Tibial artery (tissue), 4 donors: ENCODE data around the gene TAF4.

Experiments used
- DNase-seq, 2 donors: peaks; one replicate each; pipeline ENCODE4 v3.0.0-alpha.2; 2019
- H3K27ac ChIP-seq, 2 donors: fragments of 200-600 bp; sonication (generic) in 1 of 2; 1 replicate in 1 of 2; 2 replicates in 1 of 2; pipeline ENCODE4 v1.5.1; 2018 to 2019; ENCODE audit warnings: mild to moderate bottlenecking in 1 of 2
- H3K27me3 ChIP-seq, 2 donors: fragments of 200-600 bp; sonication (generic) in 1 of 2; one replicate each; pipeline versions ENCODE4 v1.5.1 to v1.6.0; 2016 to 2019
- H3K36me3 ChIP-seq, 3 donors: fragments of 200-600 bp; sonication (generic) in 2 of 3; one replicate each; pipeline ENCODE4 v1.5.1; 2016 to 2019; ENCODE audit warnings: mild to moderate bottlenecking in 2 of 3
- H3K4me1 ChIP-seq, 4 donors: fragments of 200-600 bp; sonication (generic) in 2 of 4; 1 replicate in 3 of 4; 2 replicates in 1 of 4; pipeline ENCODE4 v1.5.1; 2016 to 2019
- H3K4me3 ChIP-seq, 2 donors: fragments of 200-600 bp; sonication (generic) in 1 of 2; 1 replicate in 1 of 2; 2 replicates in 1 of 2; pipeline ENCODE4 v1.5.1; 2018 to 2019; ENCODE audit warnings: mild to moderate bottlenecking in 2 of 2
- H3K9me3 ChIP-seq, 3 donors: fragments of 200-600 bp; sonication (generic) in 1 of 3; one replicate each; pipeline ENCODE4 v1.5.1; 2016 to 2019
- CTCF ChIP-seq, 2 experiments: fragments of 200-600 bp in 1 of 2; fragments of 450-650 bp in 1 of 2; IDR thresholded peaks; one replicate each; pipeline ENCODE4 v1.5.1; 2017 to 2019; ENCODE audit warnings: antibody characterized with exemption in 2 of 2, mild to moderate bottlenecking in 1 of 2, moderate library complexity in 1 of 2
- intact Hi-C: fragments of 100-400 bp; cut with DNase I; formaldehyde crosslinking; loops from one replicate; pipeline ENCODE4 v1.15.0; 2023; ENCODE audit warnings: low total_unique reads

Gene TAF4

GRCh38 chr20:61929561-61929960, 136.1 kb downstream of the TAF4 start:
- peak in 1 of 2 donors; percentile 39 for DNase-seq

GRCh38 chr20:61927826-61928541, 137.7 kb downstream of the TAF4 start:
- peak in 1 of 2 donors; percentile 54 for DNase-seq
- peaks cover 0 to 29% of the 10 kb centered on the region in 2 donors for H3K27me3 ChIP-seq
- H3K9me3 ChIP-seq = peaks cover 0 to 12% (median 3%) of the 10 kb centered on the region in 3 donors
- H3K36me3 ChIP-seq = no peaks in the 10 kb centered on the region
- intact Hi-C loops = no loop called here
- no peaks in the 10 kb centered on the region for H3K4me1 ChIP-seq
- no peak overlapping the region for H3K27ac ChIP-seq
- no peak for TF ChIP-seq CTCF (IDR thresholded peaks at IDR 0.05)
- H3K4me3 ChIP-seq = no peak overlapping the region

More at GRCh38 chr20:61929561-61929960, 136.1 kb downstream of the TAF4 start:
- Histone ChIP-seq H3K27me3 (peaks cover 0 to 26% of the 10 kb centered on the region in 2 donors), H3K4me3 (no peak overlapping the region), H3K27ac (no peak overlapping the region), H3K36me3 (no peaks in the 10 kb centered on the region), H3K9me3 (peaks cover 0 to 12% (median 3%) of the 10 kb centered on the region in 3 donors), H3K4me1 (no peaks in the 10 kb centered on the region)
- TF ChIP-seq CTCF (IDR thresholded peaks at IDR 0.05) = no peak
- intact Hi-C loops = no loop called here

- intact Hi-C loops = no loop called here
- Histone ChIP-seq H3K27ac (no peak overlapping the region), H3K36me3 (no peaks in the 10 kb centered on the region), H3K4me1 (no peaks in the 10 kb centered on the region), H3K27me3 (peaks cover 0 to 28% of the 10 kb centered on the region in 2 donors), H3K9me3 (peaks cover 0 to 12% (median 3%) of the 10 kb centered on the region in 3 donors), H3K4me3 (no peak overlapping the region)
- DNase-seq = peak in 1 of 2 donors; percentile 61
- no peak for TF ChIP-seq CTCF (IDR thresholded peaks at IDR 0.05)
Observed at GRCh38 chr20:61927193-61927825, 138.4 kb downstream of the TAF4 start.

GRCh38 chr20:61926796-61927192, 138.9 kb downstream of the TAF4 start:
- no peak for TF ChIP-seq CTCF (IDR thresholded peaks at IDR 0.05)
- H3K27me3 ChIP-seq = peaks cover 0 to 25% of the 10 kb centered on the region in 2 donors
- H3K4me3 ChIP-seq = no peak overlapping the region
- intact Hi-C loops = no loop called here
- H3K4me1 ChIP-seq = no peaks in the 10 kb centered on the region
- peak in 1 of 2 donors; percentile 27 for DNase-seq
- peaks cover 0 to 12% (median 3%) of the 10 kb centered on the region in 3 donors for H3K9me3 ChIP-seq
- no peaks in the 10 kb centered on the region for H3K36me3 ChIP-seq
- no peak overlapping the region for H3K27ac ChIP-seq

GRCh38 chr20:61926253-61926613, 139.4 kb downstream of the TAF4 start:
- Histone ChIP-seq H3K4me1 (no peaks in the 10 kb centered on the region), H3K27me3 (peaks cover 0 to 24% of the 10 kb centered on the region in 2 donors), H3K4me3 (no peak overlapping the region), H3K9me3 (peaks cover 0 to 12% (median 3%) of the 10 kb centered on the region in 3 donors), H3K36me3 (no peaks in the 10 kb centered on the region), H3K27ac (no peak overlapping the region)
- TF ChIP-seq CTCF (IDR thresholded peaks at IDR 0.05) = no peak
- intact Hi-C loops = no loop called here
- DNase-seq = peak in 1 of 2 donors; percentile 43
